ENCODE results near the gene SORCS2.

The SORCS2 gene

GRCh38 chr4:7692451-7693236 is 500.3 kb downstream of the SORCS2 start:
- DNase-seq (ENCODE audit: low spot score), result no peak

DNA sequence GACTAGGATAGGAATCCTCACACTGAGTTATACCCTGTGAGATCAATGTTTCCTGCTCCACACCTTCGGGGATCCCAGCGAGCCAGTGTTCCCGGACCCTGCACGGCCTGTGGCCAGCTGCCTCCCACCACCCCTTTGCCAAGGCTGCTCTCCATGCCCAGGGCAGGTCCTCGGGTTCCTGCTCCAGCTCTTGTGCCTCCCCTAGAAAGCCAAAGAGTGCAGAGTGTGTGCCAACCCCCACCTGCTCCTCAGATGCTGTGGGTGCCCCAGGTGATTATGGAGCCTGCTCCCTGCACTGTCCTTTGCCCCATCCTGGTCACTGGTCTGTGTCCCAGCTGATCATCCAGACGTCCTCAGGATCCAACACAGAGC is 500.9 kb downstream of the SORCS2 start:
- no peak for DNase-seq (ENCODE audit: low spot score)

DNA sequence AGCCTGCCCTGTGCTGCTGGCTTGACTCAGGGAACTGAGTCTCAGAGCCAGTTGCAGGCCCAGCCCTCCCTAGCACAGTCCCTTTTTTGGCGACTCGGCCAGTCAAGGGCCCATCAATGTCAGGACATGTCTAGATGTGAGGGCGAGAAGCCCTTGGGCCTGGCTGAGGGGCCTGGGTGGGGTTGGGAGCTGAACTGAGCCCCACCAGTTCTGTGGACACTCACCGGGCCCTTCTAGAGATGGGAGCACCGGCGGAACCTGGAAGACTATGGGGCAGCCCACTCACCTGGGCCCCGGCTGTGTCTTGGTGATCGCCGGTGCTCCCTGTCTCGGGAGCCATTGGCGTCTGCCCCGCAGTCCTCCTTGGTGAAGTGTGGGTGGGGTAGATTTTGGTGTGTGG is 501.4 kb downstream of the SORCS2 start:
- DNase-seq (ENCODE audit: low spot score), result no peak

DNA sequence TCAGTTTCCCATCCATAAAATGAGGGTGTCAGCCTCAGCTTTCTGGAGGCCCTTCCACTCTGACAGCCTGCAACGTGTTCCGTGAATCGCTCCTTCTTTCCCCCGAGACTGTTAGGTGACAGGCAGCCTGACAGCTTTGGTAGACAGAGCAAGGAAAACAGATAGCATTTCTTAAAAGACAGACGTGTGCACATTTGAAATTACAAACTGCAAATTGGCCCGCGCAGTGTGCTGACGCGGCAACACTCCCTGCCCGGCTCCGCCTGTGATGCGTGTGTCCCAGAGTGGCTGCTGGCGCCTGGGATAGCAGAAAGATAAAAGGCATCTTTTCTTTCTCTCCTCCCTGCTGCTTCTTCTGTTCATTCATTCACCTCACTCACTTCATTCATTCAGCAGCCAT is 502.0 kb downstream of the SORCS2 start:
- no peak for DNase-seq (ENCODE audit: low spot score)

- no peak for DNase-seq (ENCODE audit: low spot score)
Observed at GRCh38 chr4:7697343-7697742, 505.0 kb downstream of the SORCS2 start.

- no peak for DNase-seq (ENCODE audit: low spot score)
Observed at GRCh38 chr4:7697821-7698220, 505.5 kb downstream of the SORCS2 start.

DNA sequence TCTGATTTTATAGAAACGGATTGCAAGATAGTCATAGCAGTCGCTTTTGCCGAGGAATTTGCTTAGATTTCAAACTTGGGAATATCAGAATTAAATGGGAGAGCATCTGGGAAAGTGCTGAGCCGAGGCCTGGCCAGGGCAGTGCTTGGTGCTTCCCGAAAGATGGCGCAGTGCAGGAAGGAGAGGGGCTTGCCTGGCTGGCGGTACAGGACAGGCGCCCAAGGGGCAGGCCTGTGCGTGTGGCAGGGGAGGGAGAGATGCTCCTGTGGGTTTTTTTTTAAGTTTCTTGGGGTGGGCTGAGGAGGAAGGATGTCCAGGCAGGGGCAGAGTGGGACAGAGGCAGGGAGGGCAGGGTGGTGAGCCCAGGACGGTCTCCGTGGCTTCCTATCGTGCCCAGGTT is 506.2 kb downstream of the SORCS2 start:
- DNase-seq (ENCODE audit: low spot score), result no peak

DNA sequence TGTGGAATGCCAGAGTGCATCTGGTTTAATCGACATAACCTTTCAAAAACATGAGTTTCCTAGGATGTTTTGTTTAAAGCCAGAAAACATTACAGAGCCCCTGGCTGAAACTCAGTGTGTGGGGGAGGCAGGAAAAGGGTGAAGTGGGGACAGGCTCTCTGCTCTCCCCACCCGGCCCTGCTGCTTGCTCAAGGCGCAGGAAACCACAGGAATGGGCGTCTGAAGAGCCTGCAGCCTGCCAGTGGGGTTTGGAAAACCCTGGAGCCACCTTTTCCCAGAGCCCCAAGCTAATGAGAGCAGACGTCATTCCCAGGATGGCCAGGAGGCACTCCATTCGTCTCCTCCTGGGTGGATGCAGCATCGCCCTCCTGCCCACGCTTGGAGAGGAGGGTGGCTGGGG is 506.7 kb downstream of the SORCS2 start:
- DNase-seq (ENCODE audit: low spot score), result no peak

GRCh38 chr4:7699825-7700224 is 507.5 kb downstream of the SORCS2 start:
- no peak for DNase-seq (ENCODE audit: low spot score)

DNA sequence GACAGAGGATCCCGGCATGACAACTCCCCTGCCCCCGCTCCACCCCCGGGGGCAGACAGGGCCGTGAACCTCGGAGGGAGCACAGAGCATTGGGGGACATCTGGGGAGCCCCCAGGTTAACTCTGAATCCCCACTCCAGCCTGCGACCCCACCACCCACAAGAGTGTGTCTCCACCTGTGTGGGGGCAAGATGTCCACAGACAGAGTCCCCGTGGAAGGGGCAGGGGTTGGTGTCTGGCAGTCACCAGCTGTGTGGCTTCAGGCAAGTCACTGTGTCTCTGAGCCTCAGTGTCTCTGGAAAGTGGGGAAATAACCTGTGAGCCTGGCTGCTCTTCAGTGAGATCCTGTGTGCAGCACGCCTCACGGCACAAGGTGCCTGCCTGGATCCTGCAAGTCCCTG is 508.3 kb downstream of the SORCS2 start:
- no peak for DNase-seq (ENCODE audit: low spot score)

DNA sequence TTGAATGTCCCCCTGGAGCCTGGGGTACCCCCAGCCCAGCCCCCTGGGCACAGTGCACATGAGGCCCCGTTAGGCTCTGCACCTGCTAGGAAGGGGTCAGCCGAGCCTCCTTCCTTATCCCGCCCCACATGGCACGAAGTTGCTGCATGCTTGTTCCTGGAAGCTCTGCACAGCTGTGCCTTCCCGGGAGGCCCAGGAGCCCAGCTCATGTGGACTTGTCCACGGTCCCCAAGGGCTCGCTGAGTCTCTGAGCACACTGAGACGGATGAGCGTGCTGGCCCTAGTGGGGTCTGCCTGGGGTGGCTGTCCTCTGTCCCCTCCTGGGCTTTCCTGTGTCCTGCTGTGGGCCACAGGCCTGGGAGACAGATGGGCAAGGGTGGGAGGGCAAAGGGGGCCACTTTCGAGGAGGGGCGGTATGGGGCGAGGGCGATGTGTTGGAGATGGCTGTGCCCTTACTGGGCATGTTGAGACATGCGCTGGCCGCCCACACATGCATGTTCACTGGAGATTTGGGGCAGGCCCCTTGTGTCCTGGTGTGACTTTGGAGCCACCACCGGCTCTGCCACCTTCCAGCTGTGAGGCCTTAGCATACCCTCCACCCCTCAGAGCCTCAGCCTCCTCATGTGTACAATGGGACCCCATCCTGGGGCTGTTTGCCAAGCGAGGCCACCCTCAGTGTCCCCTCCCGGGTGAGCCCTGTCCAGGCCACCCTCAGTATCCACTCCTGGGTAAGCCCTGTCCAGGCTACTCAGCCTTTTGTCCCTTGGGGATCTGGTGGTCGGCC is 509.7 kb downstream of the SORCS2 start:
- no peak for DNase-seq (ENCODE audit: low spot score)

GRCh38 chr4:7703688-7704087 is 511.4 kb downstream of the SORCS2 start:
- no peak for DNase-seq (ENCODE audit: low spot score)

GRCh38 chr4:7704091-7704490 is 511.8 kb downstream of the SORCS2 start:
- no peak for DNase-seq (ENCODE audit: low spot score)

DNA sequence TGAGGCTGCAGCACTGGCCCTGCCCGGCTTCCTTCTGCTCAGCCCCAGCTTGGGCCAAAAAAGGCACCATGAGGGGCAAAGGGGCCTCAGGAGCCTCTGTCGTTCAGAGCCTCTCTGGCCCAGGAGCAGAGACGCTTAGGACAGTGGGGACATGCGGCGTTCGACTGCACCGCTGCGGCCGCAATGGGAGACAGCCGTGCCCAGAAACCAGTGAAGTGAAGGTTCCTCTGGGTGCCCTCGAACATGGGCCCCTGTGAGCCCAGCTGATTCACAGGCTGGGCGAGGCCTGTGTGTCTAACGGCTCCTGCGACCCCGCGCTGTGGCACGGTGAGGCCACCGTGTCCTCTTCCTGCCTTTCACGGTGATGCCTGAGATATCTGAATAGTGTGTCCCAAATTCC is 512.3 kb downstream of the SORCS2 start:
- DNase-seq (ENCODE audit: low spot score), result no peak

GRCh38 chr4:7705062-7705461 is 512.7 kb downstream of the SORCS2 start:
- no peak for DNase-seq (ENCODE audit: low spot score)

DNA sequence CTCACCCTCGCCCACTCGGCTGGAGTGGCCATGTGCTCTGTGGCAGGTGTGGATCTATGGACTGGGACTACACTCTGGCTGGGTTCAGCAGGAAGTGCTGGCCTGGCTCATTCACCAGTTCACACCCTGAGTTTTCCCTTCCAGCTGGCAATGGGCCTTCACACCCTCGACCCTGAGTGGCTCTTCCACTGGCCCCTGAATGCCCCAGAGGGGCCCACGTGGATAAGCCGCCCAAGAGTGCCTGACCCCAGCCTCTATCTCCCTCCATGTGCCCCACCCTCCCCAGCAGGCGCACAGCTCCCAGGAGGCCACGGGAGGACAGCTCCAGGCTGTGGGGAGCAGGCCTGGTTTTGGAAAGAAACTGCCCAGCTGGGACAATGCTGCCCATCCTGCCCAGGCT is 513.3 kb downstream of the SORCS2 start:
- no peak for DNase-seq (ENCODE audit: low spot score)

GRCh38 chr4:7708238-7708637 is 515.9 kb downstream of the SORCS2 start:
- no peak for DNase-seq (ENCODE audit: low spot score)

DNA sequence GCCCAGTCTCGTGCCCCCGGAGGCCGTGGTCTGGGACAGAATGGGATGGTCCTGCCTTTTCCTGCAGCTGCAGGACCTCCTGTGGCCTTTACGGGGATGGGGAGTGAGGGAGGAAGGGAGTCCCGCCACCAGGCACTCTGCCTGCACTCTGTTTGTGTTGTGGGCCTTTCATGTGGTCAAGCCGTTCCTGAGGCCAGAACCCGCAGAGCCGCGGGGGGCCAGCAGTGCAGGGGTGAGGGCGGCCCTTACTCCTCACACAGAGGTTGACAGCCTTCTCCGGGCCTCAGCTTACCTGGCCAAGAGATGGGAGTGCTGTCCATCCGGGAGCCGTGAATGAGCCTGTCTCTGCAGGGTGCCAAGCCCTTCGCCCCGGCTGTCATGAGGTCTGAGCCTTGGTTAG is 516.6 kb downstream of the SORCS2 start:
- DNase-seq (ENCODE audit: low spot score), result no peak

GRCh38 chr4:7709431-7709830 is 517.1 kb downstream of the SORCS2 start:
- DNase-seq (ENCODE audit: low spot score), result no peak

- DNase-seq (ENCODE audit: low spot score), result no peak
Observed at GRCh38 chr4:7710126-7710525, 517.8 kb downstream of the SORCS2 start.

DNA sequence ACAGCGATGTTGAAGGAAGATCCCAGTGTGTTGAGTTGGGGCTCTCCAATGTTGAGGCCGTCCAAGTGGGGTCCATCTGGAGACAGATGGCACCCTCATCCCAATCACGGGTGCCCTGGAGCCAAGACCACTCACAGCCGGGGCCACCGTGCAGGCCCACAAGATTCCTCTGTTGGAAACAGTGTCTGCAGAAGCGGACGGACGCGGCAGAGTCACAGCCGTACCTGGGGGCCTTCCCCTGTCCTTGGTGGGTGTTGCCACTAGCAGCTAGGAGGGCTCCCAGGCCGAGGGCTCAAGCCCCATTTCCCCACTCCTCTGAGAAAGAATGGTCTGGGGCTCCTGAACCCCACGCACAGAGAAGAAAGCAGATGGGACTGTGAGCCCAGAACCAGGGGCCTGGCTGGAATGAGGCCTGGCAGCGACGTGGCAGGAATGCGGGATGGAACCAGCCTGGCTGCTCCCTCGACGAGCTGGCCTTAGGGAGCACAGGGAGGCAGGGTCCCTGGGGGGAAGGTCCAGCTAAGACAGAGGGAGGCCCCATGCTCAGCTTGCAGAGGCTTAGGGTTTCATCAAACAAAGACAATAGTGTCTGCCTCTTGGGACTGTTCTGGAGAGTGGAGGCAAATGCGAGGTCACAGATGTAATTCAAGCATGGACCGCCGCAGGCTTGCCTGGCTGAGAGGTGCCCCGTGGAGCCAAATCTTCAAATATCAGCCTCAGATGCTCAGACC is 518.4 kb downstream of the SORCS2 start:
- no peak for DNase-seq (ENCODE audit: low spot score)

DNA sequence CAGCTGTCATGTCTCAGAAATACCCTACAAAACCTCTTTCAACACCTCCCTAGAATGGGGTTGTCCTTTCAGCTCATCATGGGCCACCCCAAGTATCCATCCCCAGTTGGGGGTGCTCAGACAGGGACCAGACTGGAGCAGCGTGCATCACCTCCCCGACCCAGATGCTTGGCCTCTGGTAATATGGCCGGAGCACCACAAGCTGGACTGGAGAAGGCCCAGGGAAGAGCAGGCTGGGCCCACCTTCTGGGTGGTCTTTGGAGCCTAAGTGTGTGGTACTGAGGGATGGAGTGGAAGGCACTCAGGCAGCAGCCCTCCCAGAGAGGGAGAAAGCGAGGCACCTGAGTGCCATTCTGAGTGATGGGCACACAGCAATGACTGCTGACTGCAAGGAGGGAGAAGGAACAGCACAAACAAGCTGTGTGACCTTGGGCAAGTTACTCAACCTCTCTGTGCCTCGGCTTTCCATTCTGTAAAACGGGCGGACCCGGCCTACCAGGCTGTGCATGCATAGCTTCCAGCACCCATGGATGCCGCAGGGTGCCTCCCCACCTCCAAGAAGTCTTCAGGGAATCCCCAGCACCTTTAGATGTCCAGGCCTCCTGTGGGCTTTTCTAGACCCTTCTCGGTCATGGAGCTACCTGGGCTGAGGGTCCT is 519.1 kb downstream of the SORCS2 start:
- no peak for DNase-seq (ENCODE audit: low spot score)

Data from hematopoietic multipotent progenitor cell treated with erythropoietin and hydrocortisone succinate and interleukin-3 and kit ligand, for 15 days (in vitro differentiated cells).